ENCODE data around the gene EFR3B. TPM values are rescaled to one million over a fixed set of nuclear protein-coding genes. Genes with fewer than 3 reads are reported as not detected.

The EFR3B gene
- total and polyA plus RNA-seq, 2 of the 13 experiments (the other 11 are each of a cell fraction or from before 2014, with no cell fraction given) = 0.42 TPM

GRCh38 chr2:25042321-25043240, 705 bp downstream of the EFR3B start (continued):
- TF ChIP-seq ARID4A (CRISPR knock-in tag; IDR thresholded peaks at IDR 0.05; ENCODE audit: borderline replicate concordance) (no peak), ZNF547 (CRISPR knock-in tag; IDR thresholded peaks at IDR 0.05) (0 out of 2 replicates have a peak, but pooled peaks have one; percentile 22), KDM1A (CRISPR knock-in tag; IDR thresholded peaks at IDR 0.05) (no peak), NONO (IDR thresholded peaks at IDR 0.05) (no peak), NONO (CRISPR knock-in tag; conservative IDR thresholded peaks at IDR 0.05) (no peak), MAFG (CRISPR knock-in tag; IDR thresholded peaks at IDR 0.05) (no peak), XRCC5 (optimal IDR thresholded peaks at IDR 0.05; ENCODE audit: low read length) (peak; percentile 49), JUND (CRISPR knock-in tag; IDR thresholded peaks at IDR 0.05) (no peak), ZFYVE20 (CRISPR knock-in tag; IDR thresholded peaks at IDR 0.05; ENCODE audit: borderline replicate concordance, low read depth) (no peak), ARNTL (CRISPR knock-in tag; IDR thresholded peaks at IDR 0.05) (no peak), ZNF768 (CRISPR knock-in tag; IDR thresholded peaks at IDR 0.05) (no peak), ARHGAP35 (CRISPR knock-in tag; IDR thresholded peaks at IDR 0.05; ENCODE audit: borderline replicate concordance) (no peak), ZNF34 (CRISPR knock-in tag; IDR thresholded peaks at IDR 0.05; ENCODE audit: borderline replicate concordance) (no peak), BRF2 (CRISPR knock-in tag; IDR thresholded peaks at IDR 0.05) (0 out of 2 replicates have a peak, but pooled peaks have one; percentile 58), ZNF724P (CRISPR knock-in tag; IDR thresholded peaks at IDR 0.05; ENCODE audit: borderline replicate concordance) (no peak), ZNF260 (CRISPR knock-in tag; IDR thresholded peaks at IDR 0.05; ENCODE audit: borderline replicate concordance, low read depth) (no peak), PAX8 (CRISPR knock-in tag; IDR thresholded peaks at IDR 0.05; ENCODE audit: borderline replicate concordance) (no peak), MIER3 (CRISPR knock-in tag; IDR thresholded peaks at IDR 0.05; ENCODE audit: borderline replicate concordance) (no peak), MLX (CRISPR knock-in tag; IDR thresholded peaks at IDR 0.05) (no peak), ZNF704 (CRISPR knock-in tag; IDR thresholded peaks at IDR 0.05; ENCODE audit: borderline replicate concordance) (no peak), WIZ (CRISPR knock-in tag; IDR thresholded peaks at IDR 0.05) (no peak), ZBTB1 (CRISPR knock-in tag; IDR thresholded peaks at IDR 0.05; ENCODE audit: borderline replicate concordance) (no peak), TOPORS (CRISPR knock-in tag; IDR thresholded peaks at IDR 0.05) (no peak)
